Pancreas (tissue), 10 donors: ENCODE data around the gene SLC39A10. TPM values are rescaled to one million over a fixed set of nuclear protein-coding genes. Genes with fewer than 3 reads are reported as not detected.
A peak's percentile ranks its signal among the peaks of the same experiment; 100 is the strongest.

Experiments
- ATAC-seq, 4 donors: fragments of 200-7000 bp; cut with Tn5 transposase; one replicate each; pipeline versions ENCODE4 v1.8.0 to v1.9.1; 2020; ENCODE audit warnings: mild to moderate bottlenecking in 4 of 4, moderate library complexity in 4 of 4
- DNase-seq, 6 donors: peaks; one replicate each; pipeline ENCODE4 v3.0.0-alpha.2; 2020
- FAIRE-seq: peaks from 2 replicates; lab custom pipeline; 2012; peaks lifted over from hg19 to GRCh38; lab: Jason Lieb, UNC
- H3K27ac ChIP-seq, 4 donors: fragments of 200-600 bp; sonication (generic); 1 replicate in 3 of 4; 2 replicates in 1 of 4; pipeline versions ENCODE4 v1.5.0 to v1.8.0; 2020
- H3K27me3 ChIP-seq, 4 donors: fragments of 200-600 bp; one replicate each; pipeline ENCODE4 v1.8.0; 2021
- H3K36me3 ChIP-seq, 3 donors: fragments of 200-600 bp; sonication (generic) in 1 of 3; one replicate each; pipeline versions ENCODE4 v1.5.0 to v1.8.0; 2020 to 2021
- H3K4me1 ChIP-seq, 3 donors: fragments of 200-600 bp; one replicate each; pipeline ENCODE4 v1.8.0; 2021
- H3K4me3 ChIP-seq, 4 donors: fragments of 200-600 bp; sonication (generic) in 2 of 4; one replicate each; pipeline versions ENCODE4 v1.5.0 to v1.8.0; 2020 to 2021
- H3K9me3 ChIP-seq, 4 donors: fragments of 200-600 bp; one replicate each; pipeline ENCODE4 v1.8.0; 2021
- CTCF ChIP-seq, 4 donors: fragments of 200-600 bp; sonication (generic) in 3 of 4; IDR thresholded peaks; one replicate each; pipeline versions ENCODE4 v1.5.0 to v1.8.0; 2021; ENCODE audit warnings: antibody characterized with exemption in 4 of 4
- WGBS, 2 donors: extraction: QIAGEN DNeasy Blood & Tissue Kit; methylation state at CpG; one replicate each; pipeline ENCODE4 v1.1.7; 2013; 5-methylcytosine and 5-hydroxymethylcytosine counted together
- intact Hi-C, 3 donors: fragments of 100-400 bp; cut with DNase I; formaldehyde crosslinking; loops; one replicate each; pipeline versions ENCODE4 v1.11.1 to v1.14.2; 2022
- polyA plus RNA-seq, 2 donors: library from polyadenylated mRNA; stranded (reverse); fragments of 200-250 nt; gene quantifications; one replicate each; pipeline ENCODE4 v1.2.3, GENCODE V29; 2013
- total RNA-seq, 6 donors: library from RNA; stranded (reverse); fragmentation: NEBNext Ultra II Directional in 4 of 6; extraction: Animal tissue kit (Norgen Biotek cat#: 25700) in 4 of 6; gene quantifications; one replicate each; pipeline versions ENCODE4 v1.2.1 to v1.2.4, GENCODE V29; 2021 to 2023
- donor health status: healthy with polysubstance abuse.
- donor health status: DM: no; HTN: no; CAD: no; lungs with moderate emphysema.
- donor health status: DM: no; HTN: no; CAD: no.
- donor health status: control.
- donor health status: control.
- donor health status: Bipolar disorder and iron deficiency.
- donor health status: DM: yes; HTN: yes; CAD: no.
- donor health status: DM: no; HTN: no; CAD: no.
- donor health status: DM: no; HTN: no; CAD: no.
- donor health status: DM: yes; HTN: yes; CAD: no.

SLC39A10 gene, protein sequence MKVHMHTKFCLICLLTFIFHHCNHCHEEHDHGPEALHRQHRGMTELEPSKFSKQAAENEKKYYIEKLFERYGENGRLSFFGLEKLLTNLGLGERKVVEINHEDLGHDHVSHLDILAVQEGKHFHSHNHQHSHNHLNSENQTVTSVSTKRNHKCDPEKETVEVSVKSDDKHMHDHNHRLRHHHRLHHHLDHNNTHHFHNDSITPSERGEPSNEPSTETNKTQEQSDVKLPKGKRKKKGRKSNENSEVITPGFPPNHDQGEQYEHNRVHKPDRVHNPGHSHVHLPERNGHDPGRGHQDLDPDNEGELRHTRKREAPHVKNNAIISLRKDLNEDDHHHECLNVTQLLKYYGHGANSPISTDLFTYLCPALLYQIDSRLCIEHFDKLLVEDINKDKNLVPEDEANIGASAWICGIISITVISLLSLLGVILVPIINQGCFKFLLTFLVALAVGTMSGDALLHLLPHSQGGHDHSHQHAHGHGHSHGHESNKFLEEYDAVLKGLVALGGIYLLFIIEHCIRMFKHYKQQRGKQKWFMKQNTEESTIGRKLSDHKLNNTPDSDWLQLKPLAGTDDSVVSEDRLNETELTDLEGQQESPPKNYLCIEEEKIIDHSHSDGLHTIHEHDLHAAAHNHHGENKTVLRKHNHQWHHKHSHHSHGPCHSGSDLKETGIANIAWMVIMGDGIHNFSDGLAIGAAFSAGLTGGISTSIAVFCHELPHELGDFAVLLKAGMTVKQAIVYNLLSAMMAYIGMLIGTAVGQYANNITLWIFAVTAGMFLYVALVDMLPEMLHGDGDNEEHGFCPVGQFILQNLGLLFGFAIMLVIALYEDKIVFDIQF
- total RNA-seq (10 to 100 TPM; 10.6 to 17.3 (median 11.3) TPM), polyA plus RNA-seq (1 to 10 TPM; 6.3 to 8.5 TPM)

DNA sequence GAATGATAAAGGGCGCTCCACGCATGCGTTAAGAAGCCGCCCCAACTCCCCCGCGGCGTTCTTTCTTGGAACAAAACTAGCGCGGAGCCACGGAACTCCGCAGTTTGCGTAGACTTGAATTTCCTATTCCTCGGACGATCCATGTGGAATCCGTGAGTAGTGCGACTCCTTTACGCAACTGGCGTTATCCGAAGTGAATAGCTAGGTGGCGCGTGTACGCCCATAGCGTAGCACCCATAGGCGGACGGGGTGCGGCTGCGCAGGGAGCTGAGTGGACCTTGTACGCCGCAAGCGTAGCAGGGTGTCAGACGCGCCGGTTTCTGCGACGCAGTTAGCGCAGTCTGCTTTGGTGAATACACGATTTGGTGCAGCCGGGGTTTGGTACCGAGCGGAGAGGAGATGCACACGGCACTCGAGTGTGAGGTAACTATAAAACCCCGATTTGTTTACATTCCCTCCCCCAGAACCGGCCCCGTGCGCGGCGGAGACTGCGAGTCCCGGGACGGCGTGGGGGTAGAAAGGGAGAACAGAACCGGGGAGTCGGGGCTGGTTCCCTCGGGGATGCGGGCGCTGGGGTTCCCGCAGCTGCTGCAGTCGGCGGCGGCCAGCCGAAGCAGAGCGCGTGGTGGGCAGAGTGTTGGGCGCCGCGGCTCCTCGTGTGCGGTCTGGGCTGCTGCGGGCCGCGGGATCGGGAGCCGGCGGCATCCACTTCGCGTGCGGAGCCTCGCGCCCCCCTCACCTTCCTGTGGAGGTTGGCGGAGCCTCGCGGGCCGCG lies at the start of gene SLC39A10:
SLC39A10 (plus strand) TSS at position 368 of the 775 bp plus-strand sequence. CDS start 22,817 bp downstream, outside the sequence.
- Histone ChIP-seq H3K4me1 (peaks cover 10 to 20% (median 16%) of the 10 kb centered on the region in 3 donors), H3K36me3 (no peaks in the 10 kb centered on the region), H3K27ac (peak within 1 kb of the TSS; percentile 92 to 100 (median 99)), H3K27me3 (no peaks in the 10 kb centered on the region), H3K4me3 (peak within 1 kb of the TSS; percentile 69 to 98 (median 85)), H3K9me3 (no peaks in the 10 kb centered on the region)
- peak in 2 of 4 donors; percentile 11 to 45 for TF ChIP-seq CTCF (IDR thresholded peaks at IDR 0.05)
- DNase-seq (peak; percentile 95 to 100 (median 98)), FAIRE-seq (peak; percentile 98), ATAC-seq (peak; percentile 86 to 91 (median 90))
- intact Hi-C loops, result no loop called here
- 0% methylated on average over 79 to 85 of the region's 85 CpGs for WGBS, 2 donors

DNA sequence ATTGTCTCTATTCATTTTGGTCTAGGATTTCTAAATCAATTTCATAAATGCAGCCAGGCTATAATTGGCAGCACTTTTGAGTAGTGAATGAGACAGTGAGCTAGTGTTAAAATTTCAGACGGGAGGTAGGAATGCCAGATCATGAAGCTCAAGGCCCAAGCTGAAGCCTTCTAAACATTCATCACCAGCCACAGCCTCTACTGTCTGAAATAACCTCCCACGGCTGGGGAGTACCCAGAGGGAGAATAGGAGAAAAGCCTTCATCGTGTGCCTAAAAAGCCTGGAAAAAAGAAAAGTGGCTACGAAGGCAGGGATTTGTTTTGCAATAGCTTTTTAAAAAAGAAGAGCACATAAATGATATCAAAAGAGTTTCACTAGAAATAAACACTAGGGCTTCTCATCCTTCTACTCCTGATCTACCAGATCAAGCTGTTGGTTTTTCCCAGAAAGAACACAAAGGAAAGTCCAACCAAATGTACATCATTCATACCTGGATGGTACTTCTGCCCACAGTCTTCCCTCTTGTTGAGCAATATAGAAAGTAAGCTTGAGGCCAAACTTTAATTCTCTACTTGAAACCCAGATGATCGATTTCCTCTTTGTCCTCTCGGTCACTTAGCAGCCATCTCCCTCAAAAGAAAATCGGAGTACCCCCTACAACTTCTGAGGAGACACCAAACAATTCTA lies 48.1 kb upstream of the SLC39A10 start:
- Histone ChIP-seq H3K4me1 (no peaks in the 10 kb centered on the region), H3K27me3 (no peaks in the 10 kb centered on the region), H3K36me3 (no peaks in the 10 kb centered on the region), H3K4me3 (no peak overlapping the region), H3K9me3 (no peaks in the 10 kb centered on the region), H3K27ac (no peak overlapping the region)
- DNase-seq, result no peak
- intact Hi-C loops, result no loop called here
- FAIRE-seq, result no peak
- ATAC-seq, result no peak
- TF ChIP-seq CTCF (IDR thresholded peaks at IDR 0.05), result no peak
- 61 to 75% methylated on average over 7 of the region's 7 CpGs for WGBS, 2 donors

DNA sequence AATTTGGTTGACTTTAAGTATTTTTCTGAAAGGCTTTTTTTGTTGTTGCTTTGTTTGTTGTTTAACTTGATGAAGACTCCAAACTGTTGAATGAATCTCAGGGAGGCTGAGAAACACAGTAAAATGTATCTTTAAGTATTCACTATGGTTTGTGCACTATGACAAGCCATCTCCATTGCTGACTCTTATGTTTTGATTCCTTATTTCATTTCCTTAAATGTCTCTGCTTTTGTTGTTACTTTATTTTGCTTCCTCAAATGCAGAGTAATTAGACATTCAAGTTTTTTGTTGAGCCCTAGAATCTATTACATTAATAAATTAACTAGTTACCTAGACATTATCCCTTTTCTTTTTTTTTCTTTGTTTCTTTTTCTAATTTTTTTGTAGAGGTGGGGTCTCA lies 46.3 kb upstream of the SLC39A10 start:
- ATAC-seq, result peak in 1 of 4 donors; percentile 22
- TF ChIP-seq CTCF (IDR thresholded peaks at IDR 0.05), result no peak
- no peak for FAIRE-seq
- intact Hi-C loops, result no loop called here
- Histone ChIP-seq H3K27ac (no peak overlapping the region), H3K9me3 (no peaks in the 10 kb centered on the region), H3K36me3 (no peaks in the 10 kb centered on the region), H3K4me1 (no peaks in the 10 kb centered on the region), H3K4me3 (no peak overlapping the region), H3K27me3 (no peaks in the 10 kb centered on the region)
- no peak for DNase-seq

DNA sequence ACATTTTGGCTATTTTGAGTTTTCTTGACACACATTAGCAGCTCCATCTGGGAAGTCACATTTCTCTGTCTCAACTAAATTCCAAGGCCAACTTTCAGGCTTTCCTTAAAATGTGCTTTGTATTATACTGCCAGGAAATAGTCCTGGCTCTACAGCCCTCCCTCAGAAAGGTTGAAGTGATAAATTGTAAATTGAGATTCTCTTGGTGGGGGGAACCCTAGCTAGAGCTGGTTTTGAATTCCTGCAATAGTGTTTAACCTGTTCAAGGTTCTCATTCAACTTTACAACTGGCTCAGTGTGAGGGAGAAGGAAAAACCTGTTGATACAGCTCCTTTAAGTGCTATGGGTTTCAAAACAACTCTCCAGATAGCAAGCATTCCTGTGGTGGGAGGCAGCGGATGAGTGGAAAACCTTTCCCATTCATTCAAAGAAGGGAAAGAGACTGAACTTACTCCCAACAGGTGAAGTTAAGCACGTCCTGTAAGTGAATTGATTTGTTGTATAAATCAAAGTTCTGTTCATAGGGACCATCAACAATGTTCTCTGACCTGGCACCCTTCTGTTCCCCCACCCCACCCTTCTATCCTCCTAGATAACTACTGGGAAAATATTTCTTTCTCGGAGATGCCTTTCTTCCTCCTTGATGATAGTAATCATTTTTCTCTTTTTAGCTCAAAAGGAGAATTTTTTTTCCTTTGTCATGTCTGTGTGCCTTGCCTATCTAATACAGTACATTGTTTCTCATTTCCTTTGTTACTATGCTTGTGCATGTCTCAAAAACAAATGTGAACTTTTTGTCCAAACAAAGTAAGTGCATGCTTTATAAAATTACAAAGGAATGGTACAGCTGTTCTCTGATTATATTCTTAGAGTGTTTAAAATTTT lies 44.2 kb upstream of the SLC39A10 start:
- H3K27me3 ChIP-seq, result no peaks in the 10 kb centered on the region
- FAIRE-seq, result no peak
- ATAC-seq, result peak; percentile 76 to 95 (median 90)
- intact Hi-C loops, result no loop called here
- no peak for TF ChIP-seq CTCF (IDR thresholded peaks at IDR 0.05)
- no peaks in the 10 kb centered on the region for H3K4me1 ChIP-seq
- no peaks in the 10 kb centered on the region for H3K36me3 ChIP-seq
- peak in 2 of 6 donors; percentile 28 to 39 for DNase-seq
- peak overlapping the region in 1 of 4 donors; percentile 17 for H3K4me3 ChIP-seq
- WGBS, 2 donors, result 25 to 29% methylated on average over 3 of the region's 3 CpGs
- H3K9me3 ChIP-seq, result no peaks in the 10 kb centered on the region
- peak overlapping the region in 3 of 4 donors; percentile 44 to 50 (median 45) for H3K27ac ChIP-seq
